SH-SY5Y (cell line): Measurements from ENCODE around the gene AKT3.

Source experiments
- GATA2 ChIP-seq: IDR thresholded peaks from 2 replicates; pipeline ENCODE4 v1.6.1; 2011; ENCODE audit warnings: mild to moderate bottlenecking, low read depth, low read length
- GATA3 ChIP-seq: IDR thresholded peaks from 2 replicates; pipeline ENCODE4 v1.6.1; 2011; ENCODE audit warnings: low read depth, mild to moderate bottlenecking, low read length, moderate library complexity

- TF ChIP-seq GATA2 (no peak), GATA3 (no peak)
These were observed 5.9 kb downstream of the AKT3 start for GRCh38 chr1:243844186-243844585.
